HG03439 (cell line): Measurements from ENCODE around the gene FAAH.

Experiments used
- ATAC-seq: cut with Tn5 transposase; IDR thresholded peaks from one replicate; pipeline ENCODE4 v1.9.1; 2021; ENCODE audit warnings: mild to moderate bottlenecking, moderate library complexity; ENCODE audit not compliant: unreplicated experiment

FAAH gene

DNA sequence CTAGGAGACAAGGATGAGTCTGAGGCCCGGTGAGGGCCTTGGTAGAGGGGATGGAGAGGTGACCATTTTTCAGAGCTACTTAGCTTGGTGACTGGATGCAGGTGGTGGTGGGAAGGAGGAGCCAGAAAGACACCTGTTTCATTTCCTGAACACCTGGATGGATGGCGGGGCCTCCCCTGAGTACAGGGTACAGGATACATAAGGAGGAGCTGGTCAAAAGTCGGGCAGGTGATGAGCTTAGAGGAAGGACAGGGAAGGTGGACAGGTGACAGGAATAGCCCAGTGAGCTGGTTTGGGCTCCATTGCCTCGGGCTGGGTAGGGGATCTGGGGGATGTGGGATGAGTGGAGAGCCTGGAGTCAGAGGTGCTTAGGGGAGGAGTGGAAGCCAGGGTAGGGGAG, 6.3 kb downstream of the FAAH start:
- no peak for ATAC-seq

- no peak for ATAC-seq
Measured at GRCh38 chr1:46401154-46401913, 7.2 kb downstream of the FAAH start.

DNA sequence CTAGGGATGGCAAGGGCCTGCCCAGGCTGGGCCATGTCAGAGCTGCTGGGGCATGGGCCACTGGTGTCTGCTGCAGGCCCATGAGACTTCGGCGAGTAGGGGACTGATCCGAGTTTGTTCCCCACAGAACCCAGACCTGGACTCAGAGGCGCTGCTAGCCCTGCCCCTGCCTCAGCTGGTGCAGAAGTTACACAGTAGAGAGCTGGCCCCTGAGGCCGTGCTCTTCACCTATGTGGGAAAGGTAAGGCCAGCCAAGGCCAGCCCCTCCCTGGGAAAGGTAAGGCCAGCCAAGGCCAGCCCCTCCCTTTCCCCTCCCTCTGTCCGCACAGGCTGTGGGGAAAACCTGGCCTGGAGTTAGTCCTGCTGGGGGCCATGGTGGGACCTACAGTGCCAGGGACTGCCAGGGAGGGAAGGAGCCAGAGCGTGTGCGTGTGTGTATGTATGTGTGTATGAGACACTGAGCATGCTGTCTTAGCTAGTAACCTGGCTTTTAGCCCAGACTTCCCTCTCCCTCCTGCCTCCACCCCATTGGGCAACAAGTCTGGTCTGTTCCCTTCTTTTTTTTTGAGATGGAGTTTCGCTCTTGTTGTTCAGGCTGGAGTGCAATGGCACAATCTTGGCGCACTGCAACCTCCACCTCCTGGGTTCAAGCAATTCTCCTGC, 8.0 kb downstream of the FAAH start:
- ATAC-seq, result no peak

- ATAC-seq, result no peak
Measured at GRCh38 chr1:46403916-46404315, 9.8 kb downstream of the FAAH start.

- no peak for ATAC-seq
Measured at GRCh38 chr1:46404482-46405196, 10.5 kb downstream of the FAAH start.

- ATAC-seq, result no peak
Measured at GRCh38 chr1:46405197-46405555, 11.1 kb downstream of the FAAH start.

GRCh38 chr1:46405724-46406123, 11.6 kb downstream of the FAAH start:
- no peak for ATAC-seq

DNA sequence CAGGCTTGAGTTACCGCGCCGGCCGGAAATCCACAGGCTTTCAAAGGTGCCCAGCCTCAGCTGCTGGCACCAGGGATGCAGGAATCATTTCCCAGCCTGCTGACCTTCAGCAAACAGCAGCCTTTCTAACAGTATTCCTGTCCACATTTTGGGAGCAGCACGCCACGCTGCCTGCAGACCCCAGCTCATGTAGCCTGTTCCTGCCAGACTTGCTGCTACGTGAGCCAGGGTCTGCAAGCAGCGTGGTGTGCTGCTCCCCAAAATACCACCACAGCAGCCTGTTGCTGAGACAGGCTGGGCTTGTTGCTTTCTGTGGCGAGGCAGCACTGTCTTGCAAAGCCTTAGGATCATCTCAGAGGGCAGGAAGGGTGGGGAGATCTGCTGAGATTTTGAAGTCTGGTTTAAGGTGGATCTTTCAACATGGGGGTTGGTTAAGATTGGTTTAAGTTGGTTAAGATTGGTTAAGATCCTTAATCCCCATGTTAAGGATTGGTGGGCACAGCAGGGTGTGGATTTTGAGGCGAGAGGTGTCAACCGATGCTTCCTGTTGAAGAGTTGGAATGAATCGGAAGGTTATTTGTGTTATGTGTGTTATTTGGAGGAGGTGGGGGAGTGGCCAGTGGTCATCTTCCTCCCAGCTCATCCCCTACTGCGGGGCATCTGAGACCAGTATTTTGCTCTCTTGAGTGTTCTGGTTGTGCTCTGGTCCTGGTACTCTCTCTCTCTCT, 12.9 kb downstream of the FAAH start:
- ATAC-seq, result no peak

GRCh38 chr1:46407636-46408035, 13.5 kb downstream of the FAAH start:
- ATAC-seq, result no peak

- ATAC-seq, result no peak
Measured at GRCh38 chr1:46408356-46409062, 14.4 kb downstream of the FAAH start.

DNA sequence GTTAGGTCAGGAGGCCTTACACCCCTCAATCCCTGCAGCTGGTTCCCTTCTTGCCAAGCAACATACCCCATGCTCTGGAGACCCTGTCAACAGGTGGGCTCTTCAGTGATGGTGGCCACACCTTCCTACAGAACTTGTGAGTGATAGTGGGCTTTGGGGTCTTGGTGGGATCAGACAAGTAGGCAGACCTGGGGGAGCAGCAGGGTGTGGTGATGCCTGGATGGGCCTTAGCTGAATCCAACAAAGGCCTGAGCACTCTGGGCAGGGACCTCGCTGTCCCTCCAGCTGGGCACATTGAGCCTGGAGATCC, 14.9 kb downstream of the FAAH start:
- no peak for ATAC-seq

DNA sequence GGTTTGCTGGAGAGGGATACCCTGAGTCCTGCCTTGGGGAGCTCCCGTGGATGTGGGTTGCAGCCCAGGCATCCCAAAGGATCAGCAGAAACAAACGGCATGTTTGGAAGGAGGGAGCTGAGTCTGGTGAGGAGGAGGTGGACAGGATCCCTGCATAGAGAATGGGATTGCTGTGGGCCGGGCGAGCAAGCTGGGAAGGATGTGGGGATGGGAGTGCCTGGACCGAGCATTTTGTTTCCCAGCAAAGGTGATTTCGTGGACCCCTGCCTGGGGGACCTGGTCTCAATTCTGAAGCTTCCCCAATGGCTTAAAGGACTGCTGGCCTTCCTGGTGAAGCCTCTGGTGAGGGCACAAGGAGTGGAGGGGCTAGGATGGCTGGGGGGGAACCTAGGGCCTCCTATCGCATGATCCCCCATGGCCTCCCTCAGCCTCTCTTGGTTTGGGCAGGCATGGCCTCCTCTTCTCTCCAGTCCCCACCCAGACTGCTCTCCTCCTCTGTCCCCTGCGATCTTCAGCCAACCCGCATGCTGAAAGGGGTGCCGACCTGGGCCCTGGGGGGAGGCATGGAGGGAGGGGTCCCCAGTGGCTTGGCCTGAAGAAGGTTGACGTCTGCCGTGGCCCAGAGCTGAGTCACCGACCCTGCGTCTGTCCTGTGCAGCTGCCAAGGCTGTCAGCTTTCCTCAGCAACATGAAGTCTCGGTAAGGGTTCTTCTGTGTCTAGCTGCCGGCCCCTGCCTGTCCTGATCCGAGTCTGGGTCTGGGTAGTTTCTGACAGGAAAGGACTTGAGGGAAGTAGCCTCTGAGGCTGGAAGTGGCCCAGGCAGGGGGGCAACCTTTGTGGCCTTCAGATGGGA, 16.3 kb downstream of the FAAH start:
- no peak for ATAC-seq

GRCh38 chr1:46411010-46411405, 16.9 kb downstream of the FAAH start:
- ATAC-seq, result no peak

DNA sequence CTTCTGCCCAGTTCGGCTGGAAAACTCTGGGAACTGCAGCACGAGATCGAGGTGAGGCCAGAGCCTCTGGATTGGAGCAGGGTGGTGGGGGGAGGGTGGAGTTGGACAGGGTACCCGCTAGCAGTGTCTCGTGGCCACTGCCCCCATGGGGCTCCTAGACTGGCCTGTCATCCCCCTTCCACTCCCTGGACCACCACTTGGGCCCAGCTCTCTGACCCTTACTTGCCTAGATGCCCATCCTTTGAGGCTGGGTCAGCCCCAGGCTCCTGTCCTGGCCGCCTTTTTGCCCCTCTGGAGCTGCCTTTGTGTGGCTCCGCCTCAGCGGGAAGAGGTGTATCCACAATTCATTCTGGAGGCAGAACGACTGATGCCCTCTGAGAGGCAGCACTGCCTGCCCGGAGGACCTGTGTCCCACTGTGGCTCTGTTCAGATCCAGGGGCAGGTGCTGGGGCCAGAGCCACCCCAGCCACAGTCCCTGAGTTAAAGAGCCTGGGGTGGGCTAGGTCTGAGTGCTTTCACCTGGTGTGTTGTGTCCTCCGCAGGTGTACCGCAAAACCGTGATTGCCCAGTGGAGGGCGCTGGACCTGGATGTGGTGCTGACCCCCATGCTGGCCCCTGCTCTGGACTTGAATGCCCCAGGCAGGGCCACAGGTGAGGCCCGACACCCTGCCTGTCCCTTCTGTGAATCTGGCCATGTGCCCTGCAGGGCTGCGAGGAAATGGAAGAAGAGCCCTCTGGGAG, 17.7 kb downstream of the FAAH start:
- ATAC-seq, result no peak

DNA sequence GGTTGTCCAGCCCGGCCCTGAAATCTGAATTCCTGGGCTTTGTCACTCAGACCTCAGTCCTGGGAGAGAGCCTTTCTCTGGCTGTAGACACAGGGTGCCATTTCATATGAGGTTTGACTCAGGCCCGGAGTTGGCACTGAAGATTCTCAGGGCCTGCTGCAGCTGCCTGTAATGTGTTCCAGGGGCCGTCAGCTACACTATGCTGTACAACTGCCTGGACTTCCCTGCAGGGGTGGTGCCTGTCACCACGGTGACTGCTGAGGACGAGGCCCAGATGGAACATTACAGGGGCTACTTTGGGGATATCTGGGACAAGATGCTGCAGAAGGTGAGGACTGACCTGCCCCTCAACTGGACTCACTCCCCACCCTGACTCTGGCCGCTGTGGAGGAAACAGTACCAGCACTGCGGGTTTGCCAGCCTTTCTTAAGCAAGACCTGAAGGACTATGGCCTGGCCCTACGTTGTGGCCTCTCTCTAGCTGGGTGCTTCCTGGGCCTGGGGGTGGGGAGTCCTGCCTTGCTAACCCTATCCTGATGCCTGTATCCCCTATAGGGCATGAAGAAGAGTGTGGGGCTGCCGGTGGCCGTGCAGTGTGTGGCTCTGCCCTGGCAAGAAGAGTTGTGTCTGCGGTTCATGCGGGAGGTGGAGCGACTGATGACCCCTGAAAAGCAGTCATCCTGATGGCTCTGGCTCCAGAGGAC, 18.9 kb downstream of the FAAH start:
- ATAC-seq, result no peak

DNA sequence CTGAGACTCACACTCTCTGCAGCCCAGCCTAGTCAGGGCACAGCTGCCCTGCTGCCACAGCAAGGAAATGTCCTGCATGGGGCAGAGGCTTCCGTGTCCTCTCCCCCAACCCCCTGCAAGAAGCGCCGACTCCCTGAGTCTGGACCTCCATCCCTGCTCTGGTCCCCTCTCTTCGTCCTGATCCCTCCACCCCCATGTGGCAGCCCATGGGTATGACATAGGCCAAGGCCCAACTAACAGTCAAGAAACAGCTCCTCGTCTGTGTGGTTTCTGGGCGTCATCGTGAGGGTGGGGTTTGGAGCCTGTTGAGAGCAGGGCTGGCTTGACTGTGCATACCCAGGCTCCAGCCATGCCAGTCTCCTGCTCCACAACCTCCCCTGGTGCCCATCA, 19.5 kb downstream of the FAAH start:
- no peak for ATAC-seq

GRCh38 chr1:46415514-46415913, 21.4 kb downstream of the FAAH start:
- ATAC-seq, result no peak

GRCh38 chr1:46418976-46419375, 24.9 kb downstream of the FAAH start:
- ATAC-seq, result no peak

GRCh38 chr1:46420533-46420915, 26.4 kb downstream of the FAAH start:
- ATAC-seq, result no peak
